ENCODE results near the gene CACNA2D2. TPM values are rescaled to one million over a fixed set of nuclear protein-coding genes. Genes with fewer than 3 reads are reported as not detected.
A peak's percentile ranks its signal among the peaks of the same experiment; 100 is the strongest.

The CACNA2D2 gene
- total RNA-seq, 1 donor from 2014 or later = 0.50 TPM

DNA sequence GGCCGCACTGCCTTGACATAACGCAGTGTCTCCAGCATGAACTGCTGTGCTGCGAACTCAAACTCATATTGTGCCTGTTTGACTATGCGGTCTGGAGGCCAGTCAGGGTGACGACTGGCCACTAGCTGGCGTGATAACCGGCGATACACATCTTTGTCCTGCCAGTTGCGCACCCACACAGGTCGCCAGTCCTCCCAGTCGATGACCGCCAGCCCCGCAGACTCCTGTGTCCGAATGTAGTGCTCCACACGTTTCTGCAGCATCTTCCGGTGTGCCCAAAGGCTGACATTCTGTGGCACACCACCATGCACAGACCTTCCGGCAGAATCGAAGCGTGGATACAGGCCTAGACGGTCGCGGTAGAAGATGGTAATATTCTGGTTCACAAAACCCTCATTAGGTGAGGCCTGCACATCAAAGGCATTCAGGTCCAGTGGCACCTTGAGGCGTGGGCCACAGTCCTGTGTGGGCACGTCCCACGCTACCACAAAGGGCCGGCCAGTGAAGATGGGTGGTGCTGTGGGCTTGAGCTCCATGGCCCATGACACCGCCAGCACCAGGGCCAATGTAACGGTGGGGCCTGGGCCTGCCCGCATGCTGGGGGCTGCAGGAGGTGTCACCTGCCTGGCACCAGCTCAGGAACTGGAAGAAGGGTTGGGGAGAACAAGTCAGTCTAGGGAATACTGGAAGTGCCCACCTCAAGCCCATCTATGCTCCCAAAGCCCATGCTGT lies 183.4 kb downstream of the CACNA2D2 start:
- DNase-seq (ENCODE audit: low spot score) = no peak
- ATAC-seq = no peak

DNA sequence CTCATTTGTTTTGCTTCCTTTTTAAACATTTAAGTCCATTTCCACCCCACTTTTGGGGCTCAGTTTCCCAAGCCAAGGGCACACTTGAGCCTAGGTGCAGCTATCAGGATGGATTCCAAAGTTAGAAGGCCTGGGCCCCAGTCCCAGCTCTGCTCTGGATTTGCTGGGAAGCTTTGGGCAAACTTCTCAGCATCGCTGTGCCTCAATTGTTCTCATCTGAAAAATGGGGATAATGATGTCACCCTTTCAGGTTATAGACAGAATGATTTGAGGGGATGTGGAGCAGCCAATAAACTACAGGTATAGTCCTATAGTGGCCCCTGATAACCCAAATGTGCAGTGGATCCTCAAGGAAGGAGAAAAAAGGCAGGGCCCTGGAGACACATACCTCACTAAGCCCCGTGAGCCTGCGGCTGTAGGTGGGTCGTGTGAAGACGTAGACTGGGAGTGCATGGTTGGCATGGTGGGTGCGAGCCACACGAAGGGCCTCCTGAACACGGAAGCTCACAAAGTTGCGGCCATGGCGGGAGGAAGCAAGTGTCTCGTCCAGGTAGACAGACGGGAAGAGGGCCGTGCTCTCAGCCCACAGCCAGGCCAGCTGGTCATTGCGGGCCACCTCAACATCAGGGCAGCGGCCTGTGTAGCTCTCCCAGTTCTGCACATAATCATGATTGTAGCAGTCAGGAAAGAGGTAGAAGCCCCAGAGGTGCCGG lies 184.1 kb downstream of the CACNA2D2 start:
- DNase-seq (ENCODE audit: low spot score) (no peak), ATAC-seq (no peak)

DNA sequence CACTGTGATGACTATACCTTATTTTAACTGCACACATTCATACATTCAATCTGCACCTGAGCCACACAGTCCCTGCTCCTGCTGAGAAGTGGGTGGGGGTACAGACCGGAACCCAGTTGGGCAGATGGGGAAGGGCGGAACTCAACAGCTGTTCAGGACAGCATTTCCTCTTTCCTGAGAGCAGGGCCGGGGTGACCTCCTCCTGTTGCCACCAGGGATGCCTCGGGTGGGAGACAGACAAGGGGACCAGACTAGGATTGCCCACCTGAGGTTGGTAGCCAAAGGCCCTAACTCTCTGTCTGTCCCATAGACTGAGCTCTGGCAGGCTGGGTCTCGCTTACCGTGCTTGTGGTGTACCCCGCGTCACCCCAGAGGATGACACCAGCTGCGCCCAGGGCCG lies 184.8 kb downstream of the CACNA2D2 start:
- no peak for DNase-seq (ENCODE audit: low spot score)
- ATAC-seq = no peak

DNA sequence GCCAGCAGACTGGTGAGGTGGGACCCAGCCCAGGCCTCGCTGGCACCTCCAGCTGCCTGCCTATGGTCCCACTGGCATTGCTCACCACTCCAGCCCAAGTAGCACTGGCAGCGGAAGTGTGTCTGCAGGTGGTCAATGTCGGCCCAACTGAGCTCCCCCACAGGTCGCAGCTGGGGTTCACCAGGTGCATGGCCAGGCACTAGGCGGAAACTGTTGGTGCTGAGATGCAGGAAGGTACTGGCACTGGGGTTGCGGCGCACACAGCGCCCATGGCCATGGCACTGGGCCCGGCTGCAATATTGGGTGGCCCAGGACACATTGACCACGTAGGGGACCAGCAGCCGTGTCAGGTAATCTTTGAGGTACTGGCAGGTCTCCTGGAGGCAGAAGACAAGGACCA lies 185.3 kb downstream of the CACNA2D2 start:
- DNase-seq (ENCODE audit: low spot score) = no peak
- ATAC-seq = no peak

DNA sequence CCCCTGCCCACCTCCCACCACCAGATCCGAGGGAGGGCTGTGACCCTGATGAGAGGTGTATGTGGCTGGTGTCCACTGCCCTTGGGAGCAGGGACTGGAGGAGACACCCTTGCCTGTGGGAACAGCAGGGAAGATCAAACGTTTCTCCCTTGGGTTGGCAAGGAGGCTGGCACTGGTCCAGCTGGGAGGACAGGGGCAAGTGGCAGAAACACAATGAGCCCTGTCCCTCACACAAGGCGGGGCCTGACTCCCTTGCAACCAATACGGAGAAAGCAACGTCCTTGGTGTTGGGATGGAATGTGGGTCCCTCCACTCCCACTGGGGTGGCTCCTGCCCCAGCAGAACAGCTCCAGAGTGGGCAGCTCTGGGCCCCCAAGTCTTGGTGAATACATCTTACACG lies 186.1 kb downstream of the CACNA2D2 start:
- DNase-seq (ENCODE audit: low spot score) (no peak), ATAC-seq (no peak)

DNA sequence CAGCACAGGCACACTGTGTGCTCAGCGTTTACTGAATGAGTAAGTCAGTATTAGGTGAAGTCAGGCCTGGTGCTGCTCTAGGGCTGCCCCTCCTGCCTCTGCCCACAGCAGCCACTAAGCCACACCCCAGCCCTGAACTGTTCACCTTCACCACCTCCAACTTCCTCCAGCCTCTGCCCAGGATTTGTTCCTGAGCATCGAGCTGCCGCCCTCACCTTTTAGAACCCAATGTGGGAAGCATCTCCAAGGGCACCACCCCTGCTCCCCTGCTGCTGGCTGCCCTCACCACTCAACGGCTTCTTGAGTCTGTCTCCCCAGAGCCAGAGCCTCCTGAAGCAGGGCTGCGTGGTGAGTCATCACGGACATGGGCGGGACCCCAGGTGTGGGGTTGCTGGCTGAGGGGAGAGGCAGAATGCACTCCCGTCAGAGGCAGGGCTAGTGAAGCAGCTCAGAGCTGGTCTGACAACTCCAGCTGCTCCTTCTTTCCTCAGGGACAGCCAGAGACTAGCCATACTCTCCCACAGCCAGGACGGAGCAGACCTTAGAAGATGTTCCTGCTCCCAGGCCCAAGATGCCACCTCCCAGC lies 186.7 kb downstream of the CACNA2D2 start:
- ATAC-seq = no peak
- DNase-seq (ENCODE audit: low spot score) = no peak

DNA sequence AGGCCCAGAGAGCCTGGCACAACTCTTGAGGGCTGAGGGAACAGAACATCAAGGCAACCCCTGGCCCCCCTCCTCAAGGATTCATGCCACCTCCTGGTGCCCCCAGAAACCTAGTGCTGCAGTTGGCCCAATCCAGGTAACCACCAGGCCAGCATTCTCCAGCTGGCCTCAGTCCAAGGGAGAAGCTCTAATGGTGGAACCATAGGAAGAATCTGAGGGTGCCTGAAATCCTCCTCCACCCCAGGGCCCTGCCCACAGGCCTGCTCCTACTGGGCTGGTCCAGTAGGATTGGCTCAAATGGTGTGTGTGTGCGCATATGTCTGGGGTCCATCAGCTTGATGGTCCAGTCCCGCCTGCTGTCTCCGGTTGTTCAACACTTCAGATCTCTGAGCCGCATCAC lies 188.6 kb downstream of the CACNA2D2 start:
- no peak for DNase-seq (ENCODE audit: low spot score)
- peak; percentile 5 for ATAC-seq

DNA sequence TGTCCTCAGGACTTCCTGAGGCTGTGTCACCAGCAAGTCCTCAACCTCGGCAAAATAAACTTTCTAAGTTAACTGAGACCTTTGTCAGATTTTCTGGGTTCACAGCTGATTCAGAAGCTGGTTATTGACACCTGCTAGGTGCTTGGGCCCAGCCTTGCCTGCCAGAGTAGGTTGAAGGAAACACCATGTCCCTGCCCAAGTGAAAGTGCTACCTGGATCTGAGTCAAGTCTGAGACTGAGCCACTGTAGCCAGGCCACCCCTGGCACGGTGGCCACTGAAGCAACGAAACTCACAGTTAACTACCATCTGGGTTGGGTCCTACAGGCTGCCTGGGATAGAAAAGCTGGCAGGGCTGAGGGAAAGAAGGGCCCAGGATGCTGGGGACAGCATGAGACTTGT lies 189.1 kb downstream of the CACNA2D2 start:
- ATAC-seq = peak; percentile 66

More for the DNA sequence above, 189.1 kb downstream of the CACNA2D2 start:
- no peak for DNase-seq (ENCODE audit: low spot score)

Other genes with a start within 250 kb of the CACNA2D2 start
- 5.7 TPM for gene SEMA3B, start 234.5 kb downstream of the CACNA2D2 start, total RNA-seq
- not detected for gene LSMEM2, start 224.5 kb downstream of the CACNA2D2 start, total RNA-seq
- 63.8 TPM for gene IFRD2, start 211.2 kb downstream of the CACNA2D2 start, total RNA-seq
- gene HYAL3, start 204.2 kb downstream of the CACNA2D2 start, total RNA-seq = 2.9 TPM
- 4.9 TPM for gene NAA80, start 204.2 kb downstream of the CACNA2D2 start, total RNA-seq
- gene HYAL1, start 200.1 kb downstream of the CACNA2D2 start, total RNA-seq = 140 TPM
- gene HYAL2, start 180.9 kb downstream of the CACNA2D2 start, total RNA-seq = 21.6 TPM
- 15.0 TPM for gene TUSC2, start 175.4 kb downstream of the CACNA2D2 start, total RNA-seq
- 6.4 TPM for gene RASSF1, start 162.8 kb downstream of the CACNA2D2 start, total RNA-seq
- 1.7 TPM for gene ZMYND10, start 157.9 kb downstream of the CACNA2D2 start, total RNA-seq
- gene NPRL2, start 152.9 kb downstream of the CACNA2D2 start, total RNA-seq = 15.6 TPM
- gene CYB561D2, start 152.8 kb downstream of the CACNA2D2 start, total RNA-seq = 17.9 TPM
- gene TMEM115, start 144.1 kb downstream of the CACNA2D2 start, total RNA-seq = 18.7 TPM
- gene C3orf18, start 64.1 kb upstream of the CACNA2D2 start, total RNA-seq = 3.0 TPM
- gene HEMK1, start 65.9 kb upstream of the CACNA2D2 start, total RNA-seq = 16.8 TPM
- gene CISH, start 108.1 kb upstream of the CACNA2D2 start, total RNA-seq = 8.5 TPM
- 16.1 TPM for gene MAPKAPK3, start 113.5 kb upstream of the CACNA2D2 start, total RNA-seq
- gene DOCK3, start 171.3 kb upstream of the CACNA2D2 start, total RNA-seq = not detected